Bronchial epithelial cell (primary cell): Measurements from ENCODE around the gene SEC23IP. TPM values are rescaled to one million over a fixed set of nuclear protein-coding genes. Genes with fewer than 3 reads are reported as not detected.
A peak's percentile ranks its signal among the peaks of the same experiment; 100 is the strongest.

Experiments used
- DNase-seq: peaks from one replicate; pipeline ENCODE4 v3.0.0-alpha.2; 2010; ENCODE audit warnings: low read depth
- FAIRE-seq: peaks from 2 replicates; lab custom pipeline; 2011; peaks lifted over from hg19 to GRCh38; lab: Jason Lieb, UNC
- H3K27me3 ChIP-seq: 2 replicates; pipeline ENCODE4 v1.5.1; 2011; ENCODE audit warnings: low read length; ENCODE audit not compliant: control insufficient read depth, insufficient read depth
- H3K36me3 ChIP-seq: 2 replicates; pipeline ENCODE4 v1.5.1; 2011; ENCODE audit warnings: low read length; ENCODE audit not compliant: control insufficient read depth, insufficient read depth
- H3K4me3 ChIP-seq: 2 replicates; pipeline ENCODE4 v1.5.1; 2011; ENCODE audit warnings: mild to moderate bottlenecking, low read depth, low read length, control low read depth
- total RNA-seq: library from RNA; depleted of rRNA; stranded (reverse); fragments of >200 nt; gene quantifications from 2 replicates; pipeline ENCODE4 v1.2.1, GENCODE V29; 2014
- TF ChIP-seq, protein P1 (sequence below): IDR thresholded peaks from 2 replicates; pipeline ENCODE4 v1.5.1; 2011; ENCODE audit warnings: mild to moderate bottlenecking, moderate library complexity, low read length, control low read depth, inconsistent platforms; ENCODE audit not compliant: insufficient read depth, severe bottlenecking

Gene SEC23IP
- total RNA-seq, 1 donor from 2014 or later, result 10.3 TPM

DNA sequence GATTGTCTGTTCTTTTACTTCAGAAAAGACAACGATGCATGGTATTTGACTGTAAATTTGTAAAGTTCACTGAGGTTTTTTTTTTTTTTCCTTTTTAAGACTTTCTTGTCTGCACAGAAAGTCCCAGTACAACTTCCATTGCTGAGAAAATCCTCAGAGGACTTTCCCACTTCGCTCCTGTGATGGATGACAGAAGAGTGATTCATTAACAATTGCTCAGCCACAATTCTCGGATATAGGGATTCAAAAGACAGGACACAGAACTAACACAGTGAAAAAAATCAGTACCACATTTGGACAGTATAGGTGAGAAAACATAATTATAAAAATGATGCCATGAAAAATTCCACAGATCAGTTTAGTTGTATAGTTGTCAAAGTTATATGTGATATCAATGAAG is 48.0 kb downstream of the SEC23IP start:
- DNase-seq (peak; percentile 67), FAIRE-seq (no peak)
- Histone ChIP-seq H3K36me3 (peaks cover 10% of the 10 kb centered on the region), H3K4me3 (no peak overlapping the region), H3K27me3 (no peaks in the 10 kb centered on the region)
- TF ChIP-seq, protein P1, sequence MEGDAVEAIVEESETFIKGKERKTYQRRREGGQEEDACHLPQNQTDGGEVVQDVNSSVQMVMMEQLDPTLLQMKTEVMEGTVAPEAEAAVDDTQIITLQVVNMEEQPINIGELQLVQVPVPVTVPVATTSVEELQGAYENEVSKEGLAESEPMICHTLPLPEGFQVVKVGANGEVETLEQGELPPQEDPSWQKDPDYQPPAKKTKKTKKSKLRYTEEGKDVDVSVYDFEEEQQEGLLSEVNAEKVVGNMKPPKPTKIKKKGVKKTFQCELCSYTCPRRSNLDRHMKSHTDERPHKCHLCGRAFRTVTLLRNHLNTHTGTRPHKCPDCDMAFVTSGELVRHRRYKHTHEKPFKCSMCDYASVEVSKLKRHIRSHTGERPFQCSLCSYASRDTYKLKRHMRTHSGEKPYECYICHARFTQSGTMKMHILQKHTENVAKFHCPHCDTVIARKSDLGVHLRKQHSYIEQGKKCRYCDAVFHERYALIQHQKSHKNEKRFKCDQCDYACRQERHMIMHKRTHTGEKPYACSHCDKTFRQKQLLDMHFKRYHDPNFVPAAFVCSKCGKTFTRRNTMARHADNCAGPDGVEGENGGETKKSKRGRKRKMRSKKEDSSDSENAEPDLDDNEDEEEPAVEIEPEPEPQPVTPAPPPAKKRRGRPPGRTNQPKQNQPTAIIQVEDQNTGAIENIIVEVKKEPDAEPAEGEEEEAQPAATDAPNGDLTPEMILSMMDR, result no peak

DNA sequence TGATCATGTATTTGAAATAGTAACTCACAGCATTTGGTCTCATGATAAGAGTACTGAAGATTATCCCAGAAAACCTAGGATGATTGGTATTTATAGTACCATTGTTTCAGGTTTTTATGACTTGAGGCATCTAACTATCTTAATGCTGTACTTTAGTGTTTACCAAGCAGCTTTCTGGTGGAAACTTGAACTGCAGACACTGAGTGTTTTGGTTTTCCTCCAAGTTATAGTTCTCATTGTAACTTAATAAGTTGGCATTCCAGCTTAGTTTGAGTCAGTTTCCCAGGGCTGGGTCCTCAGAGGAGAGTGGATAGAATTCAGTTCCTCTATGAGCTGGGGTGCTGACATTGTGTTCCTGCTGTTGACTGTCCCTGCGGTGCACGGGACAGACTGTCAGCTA is 50.4 kb downstream of the SEC23IP start:
- FAIRE-seq, result no peak
- DNase-seq, result no peak
- H3K4me3 ChIP-seq, result no peak overlapping the region
- TF ChIP-seq, protein P1, result no peak
- peaks cover 8% of the 10 kb centered on the region for H3K36me3 ChIP-seq
- no peaks in the 10 kb centered on the region for H3K27me3 ChIP-seq

DNA sequence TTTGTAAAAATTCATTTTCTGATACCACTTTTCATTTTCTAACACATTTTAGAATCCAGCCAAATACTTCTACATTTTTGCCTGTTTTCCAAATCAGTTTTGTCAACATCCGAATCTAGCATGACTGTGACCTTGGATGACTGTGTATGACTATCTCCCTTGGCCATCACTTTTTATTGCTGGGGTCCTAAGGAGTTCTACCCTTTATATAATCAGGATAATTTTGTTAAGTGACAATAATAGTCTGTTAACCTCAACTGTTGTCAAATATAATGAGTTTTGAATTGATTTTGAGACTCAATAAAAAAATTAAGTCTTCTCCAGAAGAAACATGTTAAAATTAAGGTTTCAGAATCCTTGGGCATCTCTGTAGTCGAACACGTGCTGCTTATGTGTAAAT is 53.3 kb downstream of the SEC23IP start:
- FAIRE-seq (no peak), DNase-seq (no peak)
- TF ChIP-seq, protein P1, result no peak
- H3K27me3 ChIP-seq, result no peaks in the 10 kb centered on the region
- H3K36me3 ChIP-seq, result peaks cover 8% of the 10 kb centered on the region
- no peak overlapping the region for H3K4me3 ChIP-seq

GRCh38 chr10:119947300-119947699 is 54.8 kb downstream of the SEC23IP start:
- Histone ChIP-seq H3K27me3 (no peaks in the 10 kb centered on the region), H3K4me3 (no peak overlapping the region), H3K36me3 (peaks cover 6% of the 10 kb centered on the region)
- DNase-seq (no peak), FAIRE-seq (peak; percentile 72)
- TF ChIP-seq, protein P1, result no peak

DNA sequence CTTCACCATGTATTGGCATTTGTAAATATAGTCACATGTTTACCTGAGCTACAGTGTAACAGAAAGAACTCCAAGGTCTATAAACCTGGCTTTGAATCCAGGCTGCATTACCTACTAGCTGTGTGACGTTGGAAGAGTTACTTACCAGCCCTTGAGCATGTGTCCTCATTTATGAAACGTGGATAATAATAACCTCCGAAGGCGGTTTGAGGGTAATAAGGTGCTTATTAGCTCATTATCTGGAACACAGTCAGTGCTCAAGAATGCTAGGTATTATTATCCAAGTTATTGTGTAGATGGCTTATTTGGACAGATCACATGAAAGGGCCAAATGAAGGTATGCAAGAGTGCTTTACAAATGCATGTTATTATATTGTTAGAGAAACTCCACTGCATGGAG is 64.9 kb downstream of the SEC23IP start:
- DNase-seq, result no peak
- no peaks in the 10 kb centered on the region for H3K27me3 ChIP-seq
- FAIRE-seq, result no peak
- no peak overlapping the region for H3K4me3 ChIP-seq
- TF ChIP-seq, protein P1, result no peak
- no peaks in the 10 kb centered on the region for H3K36me3 ChIP-seq

DNA sequence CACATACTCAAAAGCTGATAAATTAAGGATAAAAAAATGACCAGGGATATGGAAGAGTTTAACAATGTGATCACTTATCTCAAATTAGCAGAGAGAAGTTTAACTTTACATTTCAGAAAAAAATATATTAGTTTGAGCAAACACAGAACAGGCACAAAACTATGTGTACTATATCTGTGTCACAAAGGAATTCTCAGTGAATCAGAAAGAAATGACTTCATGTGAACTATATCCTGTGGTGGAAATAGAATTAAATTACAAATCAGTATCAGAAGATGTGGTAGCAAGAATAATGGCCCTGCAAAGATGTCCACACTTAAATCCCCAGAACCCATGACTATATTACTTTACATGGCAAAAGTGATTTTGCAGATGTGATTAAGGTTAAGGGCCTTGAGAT is 70.3 kb downstream of the SEC23IP start:
- DNase-seq, result no peak
- no peak for FAIRE-seq
- H3K4me3 ChIP-seq, result no peak overlapping the region
- H3K36me3 ChIP-seq, result no peaks in the 10 kb centered on the region
- no peaks in the 10 kb centered on the region for H3K27me3 ChIP-seq
- TF ChIP-seq, protein P1, result no peak
